Measurements from ENCODE around the gene OSBPL6. TPM values are rescaled to one million over a fixed set of nuclear protein-coding genes. Genes with fewer than 3 reads are reported as not detected.

OSBPL6 gene
- total and polyA plus RNA-seq, 4 donors: 1.3 to 3.3 (median 2.2) TPM

DNA sequence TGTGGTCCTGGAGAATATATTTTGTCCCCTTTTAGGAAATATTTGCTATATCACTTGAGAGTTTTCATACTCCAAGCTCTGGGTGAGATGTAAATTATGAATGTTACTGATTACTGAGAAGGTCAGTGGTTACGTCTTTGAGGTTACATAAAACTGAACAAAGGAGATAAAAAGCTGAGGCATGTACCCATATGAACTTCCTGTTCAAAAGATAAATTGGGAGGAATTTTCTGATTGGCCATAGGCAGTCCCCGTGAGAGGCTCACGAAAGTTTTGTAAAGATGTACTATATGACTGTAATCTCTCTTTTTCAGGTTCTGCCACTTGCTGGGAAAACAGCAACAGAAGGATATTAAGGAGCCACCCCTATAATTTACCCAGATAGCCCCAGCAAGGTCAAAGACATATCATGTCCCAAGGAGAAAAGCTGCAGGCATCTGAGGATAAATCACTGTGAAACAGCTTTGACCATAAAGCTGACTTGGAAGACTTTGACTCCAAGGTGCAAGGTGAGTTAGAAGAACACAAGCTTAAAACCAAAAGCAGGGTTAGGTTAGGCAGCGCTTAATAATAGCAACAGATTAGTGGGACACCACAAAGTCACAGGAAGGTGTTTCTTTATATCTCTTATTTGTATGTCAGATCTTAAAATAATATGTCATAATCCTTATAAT lies 90.4 kb downstream of the OSBPL6 start:
- Histone ChIP-seq H3K27me3 (ENCODE audit: control insufficient read depth in 4 of 4, insufficient read depth in 4 of 4, low read length in 3 of 4) (no peaks in the 10 kb centered on the region), H3K9me3 (ENCODE audit: control insufficient read depth in 4 of 4, low read length in 3 of 4) (no peaks in the 10 kb centered on the region), H3K27ac (ENCODE audit: low read depth in 1 of 2, low read length in 2 of 2) (no peak overlapping the region), H3K4me3 (ENCODE audit: low read depth in 1 of 3, low read length in 3 of 3) (no peak overlapping the region), H3K36me3 (ENCODE audit: control insufficient read depth in 4 of 4, insufficient read depth in 3 of 4, low read depth in 1 of 4, low read length in 3 of 4) (no peaks in the 10 kb centered on the region), H3K9ac (ENCODE audit: low read depth in 1 of 2, low read length in 2 of 2) (no peak overlapping the region), H3K4me1 (ENCODE audit: control insufficient read depth in 4 of 4, insufficient read depth in 4 of 4, low read length in 3 of 4) (peaks cover 0 to 7% (median under 1%) of the 10 kb centered on the region in 4 donors)
- WGBS: 79% methylated on average over 4 of the region's 4 CpGs
- no peak for TF ChIP-seq FOXA1 (IDR thresholded peaks at IDR 0.05)
- TF ChIP-seq HNF4G (IDR thresholded peaks at IDR 0.05): no peak
- TF ChIP-seq, protein P1, sequence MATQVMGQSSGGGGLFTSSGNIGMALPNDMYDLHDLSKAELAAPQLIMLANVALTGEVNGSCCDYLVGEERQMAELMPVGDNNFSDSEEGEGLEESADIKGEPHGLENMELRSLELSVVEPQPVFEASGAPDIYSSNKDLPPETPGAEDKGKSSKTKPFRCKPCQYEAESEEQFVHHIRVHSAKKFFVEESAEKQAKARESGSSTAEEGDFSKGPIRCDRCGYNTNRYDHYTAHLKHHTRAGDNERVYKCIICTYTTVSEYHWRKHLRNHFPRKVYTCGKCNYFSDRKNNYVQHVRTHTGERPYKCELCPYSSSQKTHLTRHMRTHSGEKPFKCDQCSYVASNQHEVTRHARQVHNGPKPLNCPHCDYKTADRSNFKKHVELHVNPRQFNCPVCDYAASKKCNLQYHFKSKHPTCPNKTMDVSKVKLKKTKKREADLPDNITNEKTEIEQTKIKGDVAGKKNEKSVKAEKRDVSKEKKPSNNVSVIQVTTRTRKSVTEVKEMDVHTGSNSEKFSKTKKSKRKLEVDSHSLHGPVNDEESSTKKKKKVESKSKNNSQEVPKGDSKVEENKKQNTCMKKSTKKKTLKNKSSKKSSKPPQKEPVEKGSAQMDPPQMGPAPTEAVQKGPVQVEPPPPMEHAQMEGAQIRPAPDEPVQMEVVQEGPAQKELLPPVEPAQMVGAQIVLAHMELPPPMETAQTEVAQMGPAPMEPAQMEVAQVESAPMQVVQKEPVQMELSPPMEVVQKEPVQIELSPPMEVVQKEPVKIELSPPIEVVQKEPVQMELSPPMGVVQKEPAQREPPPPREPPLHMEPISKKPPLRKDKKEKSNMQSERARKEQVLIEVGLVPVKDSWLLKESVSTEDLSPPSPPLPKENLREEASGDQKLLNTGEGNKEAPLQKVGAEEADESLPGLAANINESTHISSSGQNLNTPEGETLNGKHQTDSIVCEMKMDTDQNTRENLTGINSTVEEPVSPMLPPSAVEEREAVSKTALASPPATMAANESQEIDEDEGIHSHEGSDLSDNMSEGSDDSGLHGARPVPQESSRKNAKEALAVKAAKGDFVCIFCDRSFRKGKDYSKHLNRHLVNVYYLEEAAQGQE (IDR thresholded peaks at IDR 0.05): no peak
- DNase-seq (ENCODE audit: low spot score): no peak

DNA sequence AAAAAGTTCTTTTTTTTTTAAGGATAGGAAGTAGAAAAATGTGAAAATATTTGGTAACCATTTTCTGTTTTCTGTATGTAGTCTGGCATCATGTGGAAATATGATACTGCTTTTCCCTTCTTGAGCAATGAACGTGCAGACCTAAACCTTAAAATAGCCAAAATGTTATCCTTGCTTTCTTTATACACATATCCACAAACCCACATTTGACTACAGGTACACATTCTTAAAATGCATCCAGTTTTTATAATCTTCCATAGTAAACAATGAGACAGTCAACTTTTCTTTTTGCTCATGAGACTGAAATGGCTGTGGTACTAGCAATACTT lies 90.9 kb downstream of the OSBPL6 start:
- Histone ChIP-seq H3K4me1 (ENCODE audit: control insufficient read depth in 4 of 4, insufficient read depth in 4 of 4, low read length in 3 of 4) (peaks cover 0 to 6% (median 0%) of the 10 kb centered on the region in 4 donors), H3K9me3 (ENCODE audit: control insufficient read depth in 4 of 4, low read length in 3 of 4) (no peaks in the 10 kb centered on the region), H3K27ac (ENCODE audit: low read depth in 1 of 2, low read length in 2 of 2) (no peak overlapping the region), H3K36me3 (ENCODE audit: control insufficient read depth in 4 of 4, insufficient read depth in 3 of 4, low read depth in 1 of 4, low read length in 3 of 4) (no peaks in the 10 kb centered on the region), H3K4me3 (ENCODE audit: low read depth in 1 of 3, low read length in 3 of 3) (no peak overlapping the region), H3K9ac (ENCODE audit: low read depth in 1 of 2, low read length in 2 of 2) (no peak overlapping the region), H3K27me3 (ENCODE audit: control insufficient read depth in 4 of 4, insufficient read depth in 4 of 4, low read length in 3 of 4) (no peaks in the 10 kb centered on the region)
- TF ChIP-seq, protein P1 (IDR thresholded peaks at IDR 0.05): no peak
- TF ChIP-seq, protein P2, sequence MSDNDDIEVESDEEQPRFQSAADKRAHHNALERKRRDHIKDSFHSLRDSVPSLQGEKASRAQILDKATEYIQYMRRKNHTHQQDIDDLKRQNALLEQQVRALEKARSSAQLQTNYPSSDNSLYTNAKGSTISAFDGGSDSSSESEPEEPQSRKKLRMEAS (IDR thresholded peaks at IDR 0.05): no peak
- no peak for TF ChIP-seq RAD21 (IDR thresholded peaks at IDR 0.05)
- TF ChIP-seq FOXA1 (IDR thresholded peaks at IDR 0.05): no peak
- no peak for TF ChIP-seq ATF3 (IDR thresholded peaks at IDR 0.05)
- TF ChIP-seq RXRA (IDR thresholded peaks at IDR 0.05): no peak
- TF ChIP-seq YY1 (IDR thresholded peaks at IDR 0.05): no peak
- TF ChIP-seq TAF1 (conservative IDR thresholded peaks at IDR 0.05): no peak
- TF ChIP-seq HNF4G (IDR thresholded peaks at IDR 0.05): no peak
- TF ChIP-seq, protein P3, sequence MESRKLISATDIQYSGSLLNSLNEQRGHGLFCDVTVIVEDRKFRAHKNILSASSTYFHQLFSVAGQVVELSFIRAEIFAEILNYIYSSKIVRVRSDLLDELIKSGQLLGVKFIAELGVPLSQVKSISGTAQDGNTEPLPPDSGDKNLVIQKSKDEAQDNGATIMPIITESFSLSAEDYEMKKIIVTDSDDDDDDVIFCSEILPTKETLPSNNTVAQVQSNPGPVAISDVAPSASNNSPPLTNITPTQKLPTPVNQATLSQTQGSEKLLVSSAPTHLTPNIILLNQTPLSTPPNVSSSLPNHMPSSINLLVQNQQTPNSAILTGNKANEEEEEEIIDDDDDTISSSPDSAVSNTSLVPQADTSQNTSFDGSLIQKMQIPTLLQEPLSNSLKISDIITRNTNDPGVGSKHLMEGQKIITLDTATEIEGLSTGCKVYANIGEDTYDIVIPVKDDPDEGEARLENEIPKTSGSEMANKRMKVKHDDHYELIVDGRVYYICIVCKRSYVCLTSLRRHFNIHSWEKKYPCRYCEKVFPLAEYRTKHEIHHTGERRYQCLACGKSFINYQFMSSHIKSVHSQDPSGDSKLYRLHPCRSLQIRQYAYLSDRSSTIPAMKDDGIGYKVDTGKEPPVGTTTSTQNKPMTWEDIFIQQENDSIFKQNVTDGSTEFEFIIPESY (IDR thresholded peaks at IDR 0.05): no peak
- TF ChIP-seq SP1 (IDR thresholded peaks at IDR 0.05): no peak
- TF ChIP-seq FOXA2 (IDR thresholded peaks at IDR 0.05): no peak
- no peak for TF ChIP-seq JUND (IDR thresholded peaks at IDR 0.05)
- no peak for TF ChIP-seq GABPA (IDR thresholded peaks at IDR 0.05 in 1 of 2, conservative IDR thresholded peaks at IDR 0.05 in 1 of 2)
- TF ChIP-seq HNF4A (conservative IDR thresholded peaks at IDR 0.05): no peak
- no peak for TF ChIP-seq NR2F2 (IDR thresholded peaks at IDR 0.05)
- TF ChIP-seq, protein P4, sequence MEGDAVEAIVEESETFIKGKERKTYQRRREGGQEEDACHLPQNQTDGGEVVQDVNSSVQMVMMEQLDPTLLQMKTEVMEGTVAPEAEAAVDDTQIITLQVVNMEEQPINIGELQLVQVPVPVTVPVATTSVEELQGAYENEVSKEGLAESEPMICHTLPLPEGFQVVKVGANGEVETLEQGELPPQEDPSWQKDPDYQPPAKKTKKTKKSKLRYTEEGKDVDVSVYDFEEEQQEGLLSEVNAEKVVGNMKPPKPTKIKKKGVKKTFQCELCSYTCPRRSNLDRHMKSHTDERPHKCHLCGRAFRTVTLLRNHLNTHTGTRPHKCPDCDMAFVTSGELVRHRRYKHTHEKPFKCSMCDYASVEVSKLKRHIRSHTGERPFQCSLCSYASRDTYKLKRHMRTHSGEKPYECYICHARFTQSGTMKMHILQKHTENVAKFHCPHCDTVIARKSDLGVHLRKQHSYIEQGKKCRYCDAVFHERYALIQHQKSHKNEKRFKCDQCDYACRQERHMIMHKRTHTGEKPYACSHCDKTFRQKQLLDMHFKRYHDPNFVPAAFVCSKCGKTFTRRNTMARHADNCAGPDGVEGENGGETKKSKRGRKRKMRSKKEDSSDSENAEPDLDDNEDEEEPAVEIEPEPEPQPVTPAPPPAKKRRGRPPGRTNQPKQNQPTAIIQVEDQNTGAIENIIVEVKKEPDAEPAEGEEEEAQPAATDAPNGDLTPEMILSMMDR (IDR thresholded peaks at IDR 0.05; ENCODE audit: low read depth, low read length, missing input control): no peak
- 87% methylated on average over 1 of the region's 1 CpG for WGBS
- DNase-seq (ENCODE audit: low spot score): no peak

All from liver (tissue), 9 donors.